Lung microvascular endothelial cell (primary cell): Measurements from ENCODE around the gene AP2A1. TPM values are rescaled to one million over a fixed set of nuclear protein-coding genes. Genes with fewer than 3 reads are reported as not detected.

ENCODE experiments used
- DNase-seq, 2 donors: peaks; one replicate each; pipeline versions ENCODE4 v3.0.0 to v3.0.0-alpha.2; 2010; ENCODE audit warnings: low read depth in 2 of 2
- total RNA-seq: library from RNA; depleted of rRNA; stranded (reverse); fragments of >200 nt; gene quantifications from 2 replicates; pipeline ENCODE4 v1.2.1, GENCODE V29; 2014

AP2A1 gene
- total RNA-seq, 1 donor from 2014 or later = 37.1 TPM

DNA sequence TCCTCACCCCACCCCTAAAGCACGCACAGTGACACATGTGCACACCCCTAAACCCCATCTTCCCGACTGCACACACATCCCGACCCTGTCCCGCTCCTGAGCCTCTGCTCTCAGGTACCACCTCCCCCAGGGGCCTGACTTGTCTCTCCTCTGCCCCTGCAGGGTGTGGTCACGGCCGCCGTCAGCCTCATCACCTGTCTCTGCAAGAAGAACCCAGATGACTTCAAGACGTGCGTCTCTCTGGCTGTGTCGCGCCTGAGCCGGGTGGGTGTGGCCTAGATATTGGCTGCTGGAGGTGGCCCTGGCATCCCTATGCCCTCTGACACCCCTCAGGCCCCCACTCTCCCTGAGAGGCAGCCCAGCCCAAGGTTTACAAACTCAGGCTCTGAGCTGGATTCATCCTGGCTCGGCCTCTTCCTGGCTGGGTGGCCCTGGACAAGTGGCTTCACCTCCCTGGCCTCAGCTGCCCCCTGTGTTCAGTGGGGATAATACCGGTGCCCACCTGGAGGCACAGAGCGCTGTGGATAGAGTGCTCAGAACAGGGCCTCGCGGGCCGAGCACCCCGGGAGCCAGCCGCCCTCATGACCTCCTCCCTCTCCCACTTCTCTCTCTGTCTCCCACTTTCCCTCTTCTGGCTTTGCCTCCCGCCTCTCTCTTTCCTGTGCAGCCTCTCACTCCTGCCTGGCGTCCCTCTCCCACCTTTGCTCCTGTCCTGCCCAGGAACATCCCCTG is 26.2 kb downstream of the AP2A1 start:
- no peak for DNase-seq

DNA sequence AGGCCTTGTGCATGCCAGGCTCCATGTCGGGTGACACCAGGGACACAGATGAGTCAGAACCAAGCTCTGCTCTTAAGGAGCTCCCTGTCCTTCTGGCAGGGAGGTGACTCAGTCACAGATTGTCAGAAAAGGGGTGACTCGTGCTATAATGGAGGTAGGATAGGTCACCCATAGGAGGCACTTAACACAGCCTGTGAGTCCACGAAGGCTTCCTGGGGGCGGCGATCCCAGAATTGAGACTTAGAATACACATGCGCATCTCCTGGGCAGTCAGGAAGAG is 26.7 kb downstream of the AP2A1 start:
- DNase-seq = no peak

DNA sequence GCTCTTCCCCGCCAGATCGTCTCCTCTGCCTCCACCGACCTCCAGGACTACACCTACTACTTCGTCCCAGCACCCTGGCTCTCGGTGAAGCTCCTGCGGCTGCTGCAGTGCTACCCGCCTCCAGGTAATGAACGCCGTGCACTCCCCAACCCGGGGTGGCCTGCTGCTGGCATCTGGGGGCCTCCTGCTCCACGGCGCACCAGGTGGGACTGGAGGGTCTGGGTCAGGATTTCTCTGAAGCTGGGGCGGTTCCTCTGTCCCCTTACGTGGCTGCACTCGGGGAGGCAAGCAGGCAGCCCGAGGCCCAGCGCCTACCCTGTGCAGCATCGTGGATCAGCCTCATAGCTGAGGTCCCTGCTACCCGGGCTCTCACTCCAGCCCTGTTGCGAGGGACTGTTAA is 28.8 kb downstream of the AP2A1 start:
- DNase-seq = no peak

DNA sequence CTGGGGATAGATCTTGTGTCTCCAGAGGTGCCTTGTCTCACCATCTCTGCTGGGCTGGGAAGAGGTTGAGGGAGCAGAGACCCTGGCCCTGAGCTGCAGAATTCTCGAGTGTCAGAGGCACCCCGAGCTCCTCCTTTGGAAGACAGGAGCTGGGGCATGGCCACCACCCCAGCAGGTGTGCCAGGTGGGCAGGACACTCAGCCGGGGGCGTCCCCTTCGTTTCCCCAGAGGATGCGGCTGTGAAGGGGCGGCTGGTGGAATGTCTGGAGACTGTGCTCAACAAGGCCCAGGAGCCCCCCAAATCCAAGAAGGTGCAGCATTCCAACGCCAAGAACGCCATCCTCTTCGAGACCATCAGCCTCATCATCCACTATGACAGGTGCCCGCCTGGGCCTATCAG is 31.8 kb downstream of the AP2A1 start:
- DNase-seq = no peak

DNA sequence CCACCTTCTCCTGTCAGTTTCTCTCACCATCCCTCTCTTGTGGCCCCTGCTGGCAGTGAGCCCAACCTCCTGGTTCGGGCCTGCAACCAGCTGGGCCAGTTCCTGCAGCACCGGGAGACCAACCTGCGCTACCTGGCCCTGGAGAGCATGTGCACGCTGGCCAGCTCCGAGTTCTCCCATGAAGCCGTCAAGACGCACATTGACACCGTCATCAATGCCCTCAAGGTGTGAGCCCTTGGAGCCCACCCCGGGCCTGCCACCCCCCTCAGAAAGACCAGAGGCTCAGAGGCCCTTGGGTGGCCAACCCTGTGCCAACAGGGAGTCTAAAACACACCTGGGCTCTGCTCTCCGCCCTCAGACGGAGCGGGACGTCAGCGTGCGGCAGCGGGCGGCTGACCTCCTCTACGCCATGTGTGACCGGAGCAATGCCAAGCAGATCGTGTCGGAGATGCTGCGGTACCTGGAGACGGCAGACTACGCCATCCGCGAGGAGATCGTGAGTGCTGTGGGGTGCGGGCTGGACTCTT is 32.5 kb downstream of the AP2A1 start:
- no peak for DNase-seq

DNA sequence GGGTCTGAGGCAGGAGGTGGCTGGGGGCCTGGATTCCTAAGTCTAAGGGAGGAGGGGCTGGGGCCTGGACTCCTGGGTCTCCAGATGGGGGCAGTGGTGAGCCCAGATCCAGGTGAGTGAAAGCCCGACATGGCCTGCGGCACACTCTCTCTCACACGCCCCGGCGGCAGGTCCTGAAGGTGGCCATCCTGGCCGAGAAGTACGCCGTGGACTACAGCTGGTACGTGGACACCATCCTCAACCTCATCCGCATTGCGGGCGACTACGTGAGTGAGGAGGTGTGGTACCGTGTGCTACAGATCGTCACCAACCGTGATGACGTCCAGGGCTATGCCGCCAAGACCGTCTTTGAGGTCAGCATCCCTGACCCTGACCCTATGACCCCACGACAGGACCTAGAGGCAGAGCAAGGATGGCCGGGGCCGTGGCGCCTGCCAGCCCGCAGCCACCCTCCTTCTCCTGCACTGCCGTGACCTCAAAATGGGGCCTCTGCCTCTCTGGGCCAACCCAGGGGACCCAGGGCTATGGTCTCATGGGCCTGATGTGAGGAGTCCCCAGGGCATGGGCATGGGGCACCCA is 33.1 kb downstream of the AP2A1 start:
- DNase-seq = no peak

DNA sequence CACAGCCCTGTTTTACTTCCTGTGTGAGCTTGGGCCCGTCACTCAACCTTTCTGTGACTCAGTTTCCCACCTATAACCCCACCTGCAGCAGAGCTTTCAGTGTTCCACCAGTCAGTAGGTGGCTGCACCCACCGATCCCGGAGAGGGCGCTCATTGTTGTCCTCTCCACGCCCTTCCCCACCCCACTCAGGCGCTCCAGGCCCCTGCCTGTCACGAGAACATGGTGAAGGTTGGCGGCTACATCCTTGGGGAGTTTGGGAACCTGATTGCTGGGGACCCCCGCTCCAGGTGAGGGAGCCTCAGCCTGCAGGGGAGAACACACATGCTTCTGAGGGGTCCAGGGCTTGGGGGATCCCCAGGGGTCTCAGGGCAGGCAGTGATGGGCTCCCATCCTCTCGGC is 34.0 kb downstream of the AP2A1 start:
- no peak for DNase-seq

DNA sequence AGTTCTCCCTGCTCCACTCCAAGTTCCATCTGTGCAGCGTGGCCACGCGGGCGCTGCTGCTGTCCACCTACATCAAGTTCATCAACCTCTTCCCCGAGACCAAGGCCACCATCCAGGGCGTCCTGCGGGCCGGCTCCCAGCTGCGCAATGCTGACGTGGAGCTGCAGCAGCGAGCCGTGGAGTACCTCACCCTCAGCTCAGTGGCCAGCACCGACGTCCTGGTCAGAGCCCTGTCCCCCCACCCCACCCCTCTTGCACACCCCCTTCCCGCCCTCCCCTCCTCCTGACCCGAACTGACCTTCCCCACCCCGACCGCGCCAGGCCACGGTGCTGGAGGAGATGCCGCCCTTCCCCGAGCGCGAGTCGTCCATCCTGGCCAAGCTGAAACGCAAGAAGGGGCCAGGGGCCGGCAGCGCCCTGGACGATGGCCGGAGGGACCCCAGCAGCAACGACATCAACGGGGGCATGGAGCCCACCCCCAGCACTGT is 34.6 kb downstream of the AP2A1 start:
- no peak for DNase-seq

DNA sequence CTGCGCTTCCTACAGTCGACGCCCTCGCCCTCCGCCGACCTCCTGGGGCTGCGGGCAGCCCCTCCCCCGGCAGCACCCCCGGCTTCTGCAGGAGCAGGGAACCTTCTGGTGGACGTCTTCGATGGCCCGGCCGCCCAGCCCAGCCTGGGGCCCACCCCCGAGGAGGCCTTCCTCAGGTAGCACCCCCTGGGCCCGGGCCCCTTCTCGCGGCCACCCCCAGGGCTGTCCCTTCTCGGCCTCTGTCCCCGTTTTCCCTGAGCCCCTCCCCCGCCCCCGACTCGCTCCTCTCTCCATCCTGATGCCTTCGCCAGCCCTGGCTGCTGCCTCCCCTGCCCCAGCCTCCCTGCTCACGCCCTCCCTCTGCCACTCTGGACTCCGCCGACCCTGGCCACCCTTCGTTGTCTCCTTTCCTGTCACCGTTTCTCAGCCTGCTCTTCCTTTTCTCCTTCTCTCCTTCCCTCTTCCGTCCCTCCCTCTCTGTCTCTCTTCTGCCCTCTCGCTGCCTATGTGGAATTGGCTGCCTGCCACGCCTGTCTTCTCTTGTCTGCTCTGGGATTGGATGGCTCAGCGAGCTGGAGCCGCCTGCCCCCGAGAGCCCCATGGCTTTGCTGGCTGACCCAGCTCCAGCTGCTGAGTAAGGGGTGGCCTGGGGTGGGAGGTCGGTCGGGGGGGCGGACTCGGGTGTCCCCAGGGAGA is 35.3 kb downstream of the AP2A1 start:
- DNase-seq = peak; percentile 56 to 78

DNA sequence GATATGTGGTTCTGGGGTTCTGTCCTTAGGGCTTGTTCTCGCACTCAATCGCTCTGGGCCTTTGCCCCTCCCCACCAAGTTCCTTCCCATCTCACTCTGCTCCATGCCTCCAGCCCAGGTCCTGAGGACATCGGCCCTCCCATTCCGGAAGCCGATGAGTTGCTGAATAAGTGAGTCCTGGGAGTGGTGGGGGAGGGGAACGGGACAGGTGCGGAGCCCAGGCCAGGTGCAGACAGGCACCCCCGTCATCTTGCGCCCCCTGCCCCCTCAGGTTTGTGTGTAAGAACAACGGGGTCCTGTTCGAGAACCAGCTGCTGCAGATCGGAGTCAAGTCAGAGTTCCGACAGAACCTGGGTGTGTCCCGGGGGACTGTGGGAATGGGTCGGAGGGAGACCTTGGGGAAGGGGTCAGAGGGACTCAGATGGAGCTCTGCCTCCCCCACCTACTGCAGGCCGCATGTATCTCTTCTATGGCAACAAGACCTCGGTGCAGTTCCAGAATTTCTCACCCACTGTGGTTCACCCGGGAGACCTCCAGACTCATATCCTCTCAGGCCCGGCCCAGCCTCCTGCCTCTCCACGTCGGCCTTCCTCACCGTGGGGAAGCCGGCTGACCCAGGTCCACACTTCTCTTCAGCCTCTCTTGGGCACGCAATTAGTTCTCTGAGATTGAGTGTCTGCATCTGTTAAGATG is 36.2 kb downstream of the AP2A1 start:
- DNase-seq = no peak

DNA sequence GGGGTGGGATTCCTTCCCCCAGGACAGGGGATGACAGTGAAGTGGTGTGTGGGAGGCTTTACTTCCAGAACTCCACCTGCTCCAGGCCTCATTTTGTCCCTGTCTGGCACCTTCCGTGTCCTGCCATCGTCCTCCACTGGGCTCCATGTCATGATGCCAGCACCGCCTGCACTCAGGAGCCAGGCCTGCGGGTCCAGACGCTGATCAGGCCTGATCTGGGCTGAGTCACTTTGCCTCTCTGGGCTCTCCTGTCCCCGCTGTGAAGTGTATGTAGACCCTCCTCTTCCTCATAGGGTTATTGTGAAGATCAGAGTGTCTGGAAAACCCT is 36.7 kb downstream of the AP2A1 start:
- DNase-seq = no peak

DNA sequence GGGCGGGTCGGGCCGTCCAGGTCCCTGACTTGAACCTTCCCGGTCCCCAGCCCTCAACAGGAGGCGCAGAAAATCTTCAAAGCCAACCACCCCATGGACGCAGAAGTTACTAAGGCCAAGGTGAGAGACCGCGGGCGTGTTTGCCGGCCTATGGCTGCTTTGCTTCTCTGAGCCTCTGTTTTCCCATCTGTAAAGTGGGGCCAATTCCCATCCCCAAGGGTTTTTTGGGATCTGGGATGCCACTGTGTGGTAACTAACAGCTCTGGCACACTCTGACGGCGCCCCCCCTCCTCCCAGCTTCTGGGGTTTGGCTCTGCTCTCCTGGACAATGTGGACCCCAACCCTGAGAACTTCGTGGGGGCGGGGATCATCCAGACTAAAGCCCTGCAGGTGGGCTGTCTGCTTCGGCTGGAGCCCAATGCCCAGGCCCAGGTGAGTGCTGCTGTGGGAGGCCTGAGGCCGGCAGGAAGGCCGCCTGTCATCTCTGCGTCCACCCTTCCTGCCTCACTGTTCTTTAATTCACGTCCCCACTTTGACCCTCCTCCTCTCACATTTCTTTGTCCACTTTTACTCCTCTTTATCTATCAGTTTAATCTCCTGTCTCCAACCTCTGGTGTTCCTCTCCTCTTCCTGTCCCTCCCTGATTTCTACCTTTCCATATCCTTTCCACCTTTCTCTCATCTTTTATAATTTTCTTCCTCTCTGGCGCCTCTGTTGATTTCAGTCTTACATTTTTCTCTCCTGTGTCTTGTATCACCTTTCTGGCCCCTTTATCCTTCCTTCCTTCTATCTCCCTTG is 39.2 kb downstream of the AP2A1 start:
- no peak for DNase-seq

DNA sequence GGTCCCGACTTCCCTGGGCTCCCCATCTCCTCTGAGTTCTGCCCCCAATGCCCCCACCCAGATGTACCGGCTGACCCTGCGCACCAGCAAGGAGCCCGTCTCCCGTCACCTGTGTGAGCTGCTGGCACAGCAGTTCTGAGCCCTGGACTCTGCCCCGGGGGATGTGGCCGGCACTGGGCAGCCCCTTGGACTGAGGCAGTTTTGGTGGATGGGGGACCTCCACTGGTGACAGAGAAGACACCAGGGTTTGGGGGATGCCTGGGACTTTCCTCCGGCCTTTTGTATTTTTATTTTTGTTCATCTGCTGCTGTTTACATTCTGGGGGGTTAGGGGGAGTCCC is 39.8 kb downstream of the AP2A1 start:
- no peak for DNase-seq

DNA sequence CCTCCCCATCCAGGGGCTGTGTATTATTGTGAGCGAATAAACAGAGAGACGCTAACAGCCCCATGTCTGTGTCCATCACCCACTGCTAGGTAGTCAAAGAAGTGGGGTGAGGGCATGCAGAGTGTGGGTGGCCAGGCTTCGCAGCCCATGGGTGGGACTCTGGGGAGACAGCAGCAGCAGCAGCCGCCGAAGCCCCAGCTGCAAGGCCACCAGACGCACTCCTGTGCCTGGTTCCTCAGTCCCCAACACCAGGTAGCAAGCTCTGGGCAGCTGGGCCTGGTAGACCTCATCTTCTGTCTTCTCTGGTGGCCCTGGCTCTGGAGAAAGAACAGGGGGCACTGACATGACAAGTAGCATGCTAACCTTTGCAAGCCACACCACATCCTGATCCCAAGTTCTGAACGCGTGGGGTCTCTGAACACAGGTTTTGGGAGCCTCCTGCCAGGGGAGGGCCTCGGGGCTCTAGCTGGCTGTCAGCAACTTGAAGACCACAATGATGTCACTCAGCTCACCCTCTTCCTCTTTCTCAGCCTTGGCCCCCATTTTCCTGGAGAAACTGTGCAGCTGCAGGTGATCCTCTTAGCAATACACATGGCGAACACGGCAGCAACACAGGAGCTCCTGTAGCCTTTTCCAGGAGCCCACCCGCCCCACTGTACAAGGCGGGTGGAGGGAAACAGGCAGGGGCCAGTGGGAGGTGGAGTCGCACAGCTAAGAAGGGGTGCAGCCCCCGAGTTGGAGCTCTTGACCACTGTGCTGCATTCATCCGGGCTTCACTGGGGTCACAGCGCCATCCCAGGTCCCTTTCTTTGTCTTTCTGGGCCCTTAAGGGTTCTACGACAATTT is 40.5 kb downstream of the AP2A1 start:
- no peak for DNase-seq

DNA sequence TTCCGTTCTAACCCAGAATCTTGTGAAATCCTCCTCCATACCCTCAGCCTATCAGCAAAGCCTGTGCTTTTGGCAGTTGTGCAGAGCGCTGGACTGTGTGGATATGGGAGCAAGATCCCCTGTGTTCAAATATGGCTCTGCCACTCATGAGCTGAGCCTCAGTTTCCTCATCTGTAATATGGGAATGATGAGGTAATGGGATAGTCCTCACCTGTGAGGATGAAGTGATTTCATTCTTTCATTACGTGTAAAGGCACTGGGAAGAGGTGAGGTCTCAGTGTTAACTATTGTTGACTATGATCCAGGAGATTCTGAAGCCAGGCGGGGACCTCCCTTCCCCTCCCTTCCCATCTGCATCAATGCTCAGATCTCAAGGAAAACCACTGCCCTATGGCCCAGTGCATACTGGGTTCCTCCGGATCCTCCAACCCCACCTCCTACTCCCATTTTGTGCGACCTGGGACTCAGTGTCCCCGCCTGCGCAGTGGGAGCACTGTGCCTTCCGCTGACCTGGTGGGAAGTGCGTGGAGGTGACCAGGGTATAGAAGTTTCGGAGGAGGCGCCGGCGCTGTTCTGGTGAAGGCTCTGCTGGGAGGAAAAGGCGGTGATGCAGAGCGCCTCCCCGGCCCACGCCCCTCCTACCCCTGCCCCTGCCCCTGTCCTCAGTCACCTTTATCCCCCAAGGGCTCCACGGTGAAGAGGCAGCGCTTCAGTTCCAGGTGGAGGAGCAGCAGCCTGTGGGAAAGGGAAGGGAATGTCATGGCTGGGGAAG is 41.3 kb downstream of the AP2A1 start:
- DNase-seq = no peak

DNA sequence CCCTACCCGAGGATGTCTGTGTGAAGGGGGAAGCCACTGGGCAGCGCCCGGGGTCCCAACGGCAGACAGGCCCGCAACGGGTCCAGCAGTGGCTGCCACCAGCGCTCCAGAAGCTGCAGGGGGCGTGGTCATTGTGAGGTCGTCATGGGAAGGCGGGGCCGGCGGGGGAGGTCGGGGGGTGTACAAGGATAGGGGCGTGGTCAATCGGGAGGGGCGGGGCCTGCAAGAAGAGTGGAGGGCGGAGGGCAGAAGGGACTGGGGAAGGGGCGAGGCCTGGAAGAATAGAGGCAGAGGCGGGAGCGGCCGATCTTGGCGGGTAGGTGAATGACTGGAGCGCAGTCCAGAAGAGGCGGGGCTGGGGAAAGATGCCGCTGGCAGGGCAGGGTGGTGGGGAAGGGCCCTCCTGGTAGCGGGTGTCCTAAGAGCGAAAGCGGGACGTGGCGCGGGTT is 41.9 kb downstream of the AP2A1 start:
- DNase-seq = peak; percentile 83 to 93

DNA sequence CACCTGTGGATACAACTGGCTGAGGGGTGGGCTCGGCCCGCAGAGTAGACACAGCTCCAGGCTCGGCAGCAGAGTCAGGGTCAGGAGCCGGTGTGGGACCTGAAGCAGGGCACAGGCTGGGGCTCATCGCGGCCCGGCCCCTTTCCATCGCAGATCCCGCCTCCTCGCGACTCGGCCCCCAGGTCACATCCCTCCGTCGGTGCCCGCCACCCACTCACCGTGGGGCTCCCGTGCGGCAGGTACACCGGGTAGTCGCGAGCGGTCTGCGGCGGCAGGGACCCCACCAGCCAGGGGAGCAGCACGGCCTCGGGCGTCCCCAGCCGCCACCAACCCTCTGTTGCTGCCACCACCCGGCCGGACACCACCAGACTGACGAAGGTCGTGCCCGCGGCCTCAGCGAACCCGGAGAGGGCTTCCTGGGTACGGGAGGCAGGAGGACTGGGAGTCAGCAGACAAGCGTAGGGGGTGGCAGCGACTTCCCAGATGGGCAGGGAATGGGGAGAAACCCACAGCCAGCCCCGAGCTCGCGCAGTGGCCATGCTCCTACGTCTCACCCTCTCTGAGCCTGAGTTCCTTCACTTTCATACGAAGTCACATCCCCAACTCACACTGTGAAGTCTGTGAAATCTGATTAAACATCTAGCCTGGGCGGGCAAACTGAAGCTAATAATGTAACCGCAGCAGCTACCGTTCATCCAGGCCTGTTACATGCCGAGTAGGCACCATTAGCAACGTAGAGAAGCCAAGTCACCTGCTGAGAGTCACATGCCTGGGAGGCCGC is 42.5 kb downstream of the AP2A1 start:
- DNase-seq = peak in 1 of 2 donors; percentile 50

DNA sequence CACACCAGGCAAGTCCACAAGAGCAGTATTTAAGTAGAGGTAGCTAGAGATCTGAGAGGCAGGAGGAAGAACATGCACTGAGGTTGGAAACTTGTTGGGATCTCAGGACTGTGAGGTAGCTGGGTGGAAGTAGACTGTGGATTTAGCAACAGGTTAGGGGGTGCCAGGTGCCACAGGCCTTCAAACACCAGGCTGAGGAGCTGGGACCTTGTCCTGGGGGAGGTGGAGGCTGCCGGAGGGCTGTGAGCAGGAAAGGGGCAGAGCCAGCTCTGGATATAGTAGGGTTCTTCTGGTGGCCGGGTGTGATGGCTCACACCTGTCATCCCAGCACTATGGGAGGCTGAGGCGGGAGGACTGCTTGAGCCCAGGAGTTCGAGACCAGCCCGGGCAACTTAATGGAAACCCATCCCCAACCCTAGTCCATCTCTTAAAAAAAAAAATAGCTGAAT is 43.2 kb downstream of the AP2A1 start:
- DNase-seq = no peak

DNA sequence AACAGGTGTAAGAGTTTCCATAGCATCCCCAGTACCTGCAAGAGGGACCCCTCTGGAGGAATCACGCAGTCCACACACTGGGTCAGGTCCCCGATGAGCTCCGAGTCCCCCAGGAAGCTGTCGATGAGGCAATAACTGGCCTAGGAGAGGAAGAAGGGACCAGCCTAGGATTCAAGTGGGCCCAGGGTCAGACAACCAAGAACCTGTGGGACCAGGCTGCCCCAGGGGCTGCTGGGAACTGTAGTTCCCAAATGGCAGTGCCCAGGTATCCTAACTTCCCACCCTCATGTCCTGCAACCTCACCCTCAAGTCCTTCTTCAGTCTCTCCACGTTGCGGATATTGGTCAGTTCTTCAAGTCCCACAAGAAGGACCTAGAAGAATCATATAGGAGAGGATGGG is 44.5 kb downstream of the AP2A1 start:
- no peak for DNase-seq
